Right lobe of liver (tissue), 6 donors: Measurements from ENCODE around the gene ATE1. TPM values are rescaled to one million over a fixed set of nuclear protein-coding genes. Genes with fewer than 3 reads are reported as not detected.

Experiments
- ATAC-seq, 4 donors: fragments of 200-7000 bp; cut with Tn5 transposase; one replicate each; pipeline ENCODE4 v1.9.1; 2020; ENCODE audit warnings: mild to moderate bottlenecking in 4 of 4, moderate library complexity in 4 of 4
- DNase-seq, 3 donors: peaks; one replicate each; pipeline ENCODE4 v3.0.0-alpha.2; 2020
- H3K27ac ChIP-seq, 3 donors: fragments of 200-600 bp; one replicate each; pipeline ENCODE4 v1.8.0; 2022
- H3K27me3 ChIP-seq, 2 donors: fragments of 200-600 bp; one replicate each; pipeline ENCODE4 v1.8.0; 2022
- H3K36me3 ChIP-seq, 4 donors: fragments of 200-600 bp; sonication (generic) in 1 of 4; one replicate each; pipeline versions ENCODE4 v1.5.1 to v1.8.0; 2017 to 2022; ENCODE audit warnings: control low read depth in 1 of 4
- H3K4me1 ChIP-seq, 4 donors: fragments of 200-600 bp; sonication (generic) in 1 of 4; one replicate each; pipeline versions ENCODE4 v1.5.1 to v1.8.0; 2017 to 2022; ENCODE audit warnings: control low read depth in 1 of 4
- H3K4me3 ChIP-seq, 3 donors: fragments of 200-600 bp; one replicate each; pipeline ENCODE4 v1.8.0; 2022
- H3K9me3 ChIP-seq, 4 donors: fragments of 200-600 bp; sonication (generic) in 1 of 4; one replicate each; pipeline versions ENCODE4 v1.5.1 to v1.8.0; 2017 to 2022; ENCODE audit warnings: control low read depth in 1 of 4
- CTCF ChIP-seq, 4 donors: fragments of 200-600 bp in 3 of 4; fragments of 450-650 bp in 1 of 4; IDR thresholded peaks; one replicate each; pipeline versions ENCODE4 v1.5.1 to v1.8.0; 2016 to 2022; ENCODE audit warnings: antibody characterized with exemption in 4 of 4, mild to moderate bottlenecking in 2 of 4
- POLR2A ChIP-seq: fragments of 450-650 bp; IDR thresholded peaks from one replicate; pipeline ENCODE4 v1.6.1; 2017; ENCODE audit warnings: antibody characterized with exemption, mild to moderate bottlenecking
- WGBS: methylation state at CpG from one replicate; pipeline ENCODE4 v1.1.6; 2018; ENCODE audit warnings: low coverage, low lambda C conversion rate; ENCODE audit not compliant: insufficient coverage; ENCODE audit errors: missing lambda C conversion rate; 5-methylcytosine and 5-hydroxymethylcytosine counted together
- intact Hi-C, 2 donors: fragments of 100-400 bp; cut with DNase I; formaldehyde crosslinking; loops; one replicate each; pipeline versions ENCODE4 v1.11.2 to v1.14.1; 2022
- total RNA-seq, 6 experiments: library from RNA; depleted of rRNA in 2 of 6; stranded (reverse); fragments of >200 nt in 2 of 6; fragmentation: NEBNext Ultra II Directional in 3 of 6; extraction: Animal tissue kit (Norgen Biotek cat#: 25700) in 3 of 6; gene quantifications; one replicate each; pipeline versions ENCODE4 v1.1.0 to v1.2.4, GENCODE V29; 2016 to 2023
- donor health status: DM: no; HTN: yes; CAD: no.
- donor health status: DM: no; HTN: no; CAD: no.
- donor health status: DM: no; HTN: no; CAD: no.
- donor health status: DM: no; HTN: yes; CAD: no.
- donor health status: DM: no; HTN: yes; CAD: no.

Gene ATE1
- total RNA-seq, 6 experiments from 2014 or later: 17.7 to 21.6 (median 19.9) TPM

- Histone ChIP-seq H3K27me3 (no peaks in the 10 kb centered on the region), H3K4me1 (no peaks in the 10 kb centered on the region), H3K4me3 (no peak overlapping the region), H3K27ac (no peak overlapping the region), H3K36me3 (no peaks in the 10 kb centered on the region), H3K9me3 (no peaks in the 10 kb centered on the region)
- intact Hi-C loops: no loop called here
- DNase-seq (no peak), ATAC-seq (no peak)
- TF ChIP-seq POLR2A (no peak), CTCF (IDR thresholded peaks at IDR 0.05) (no peak)
- 70% methylated on average over 1 of the region's 1 CpG for WGBS
These were observed 173.2 kb downstream of the ATE1 start for GRCh38 chr10:121754666-121755065.

- peak in 3 of 4 donors; percentile 17 to 30 (median 23) for TF ChIP-seq CTCF (IDR thresholded peaks at IDR 0.05)
- no peak for TF ChIP-seq POLR2A
- WGBS: 72% methylated on average over 6 of the region's 6 CpGs
- Histone ChIP-seq H3K36me3 (no peaks in the 10 kb centered on the region), H3K4me1 (no peaks in the 10 kb centered on the region), H3K27ac (no peak overlapping the region), H3K9me3 (no peaks in the 10 kb centered on the region), H3K27me3 (no peaks in the 10 kb centered on the region), H3K4me3 (no peak overlapping the region)
- ATAC-seq (peak in 3 of 4 donors; percentile 24 to 36 (median 35)), DNase-seq (no peak)
- intact Hi-C loops: no loop called here
These were observed 173.9 kb downstream of the ATE1 start for GRCh38 chr10:121753726-121754476.

- no peak overlapping the region for H3K27ac ChIP-seq
- no peaks in the 10 kb centered on the region for H3K4me1 ChIP-seq
- no peak for ATAC-seq
- intact Hi-C loops: no loop called here
- no peak overlapping the region for H3K4me3 ChIP-seq
- no peaks in the 10 kb centered on the region for H3K36me3 ChIP-seq
- no peaks in the 10 kb centered on the region for H3K27me3 ChIP-seq
- no peak for TF ChIP-seq POLR2A
- no peak for TF ChIP-seq CTCF (IDR thresholded peaks at IDR 0.05)
- H3K9me3 ChIP-seq: no peaks in the 10 kb centered on the region
- WGBS: 96% methylated on average over 3 of the region's 3 CpGs
- DNase-seq: no peak
These were observed 176.6 kb downstream of the ATE1 start for GRCh38 chr10:121751191-121751760.

- Histone ChIP-seq H3K27me3 (no peaks in the 10 kb centered on the region), H3K36me3 (peaks cover 0 to 8% (median 0%) of the 10 kb centered on the region in 4 donors), H3K27ac (no peak overlapping the region), H3K4me3 (no peak overlapping the region), H3K4me1 (no peaks in the 10 kb centered on the region), H3K9me3 (no peaks in the 10 kb centered on the region)
- no CpG with 5 or more reads among the region's 3 CpGs for WGBS
- TF ChIP-seq POLR2A (no peak), CTCF (IDR thresholded peaks at IDR 0.05) (no peak)
- intact Hi-C loops: no loop called here
- DNase-seq (no peak), ATAC-seq (no peak)
These were observed 180.6 kb downstream of the ATE1 start for GRCh38 chr10:121747163-121747775.
